KOPT-K1 (cell line): ENCODE results near the gene TM7SF2.

Experiments
- H3K27ac ChIP-seq: fragments of 200-600 bp; sonication (generic); 2 replicates; pipeline ENCODE4 v1.5.1; 2016; ENCODE audit warnings: antibody characterized with exemption, mild to moderate bottlenecking, low read depth, low read length; ENCODE audit not compliant: poor library complexity, severe bottlenecking
- H3K36me3 ChIP-seq: fragments of 200-600 bp; sonication (generic); 2 replicates; pipeline ENCODE4 v1.5.1; 2017; ENCODE audit warnings: antibody characterized with exemption, mild to moderate bottlenecking, low read length, moderate library complexity; ENCODE audit not compliant: insufficient read depth
- H3K9me3 ChIP-seq: fragments of 200-600 bp; sonication (generic); 2 replicates; pipeline ENCODE4 v1.5.1; 2017; ENCODE audit warnings: antibody characterized with exemption, low read length, mild to moderate bottlenecking; ENCODE audit not compliant: insufficient read depth, poor library complexity, severe bottlenecking

The TM7SF2 gene

GRCh38 chr11:65127473-65128181 is 16.0 kb downstream of the TM7SF2 start:
- Histone ChIP-seq H3K36me3 (peaks cover 88% of the 10 kb centered on the region), H3K9me3 (no peaks in the 10 kb centered on the region), H3K27ac (no peak overlapping the region)

DNA sequence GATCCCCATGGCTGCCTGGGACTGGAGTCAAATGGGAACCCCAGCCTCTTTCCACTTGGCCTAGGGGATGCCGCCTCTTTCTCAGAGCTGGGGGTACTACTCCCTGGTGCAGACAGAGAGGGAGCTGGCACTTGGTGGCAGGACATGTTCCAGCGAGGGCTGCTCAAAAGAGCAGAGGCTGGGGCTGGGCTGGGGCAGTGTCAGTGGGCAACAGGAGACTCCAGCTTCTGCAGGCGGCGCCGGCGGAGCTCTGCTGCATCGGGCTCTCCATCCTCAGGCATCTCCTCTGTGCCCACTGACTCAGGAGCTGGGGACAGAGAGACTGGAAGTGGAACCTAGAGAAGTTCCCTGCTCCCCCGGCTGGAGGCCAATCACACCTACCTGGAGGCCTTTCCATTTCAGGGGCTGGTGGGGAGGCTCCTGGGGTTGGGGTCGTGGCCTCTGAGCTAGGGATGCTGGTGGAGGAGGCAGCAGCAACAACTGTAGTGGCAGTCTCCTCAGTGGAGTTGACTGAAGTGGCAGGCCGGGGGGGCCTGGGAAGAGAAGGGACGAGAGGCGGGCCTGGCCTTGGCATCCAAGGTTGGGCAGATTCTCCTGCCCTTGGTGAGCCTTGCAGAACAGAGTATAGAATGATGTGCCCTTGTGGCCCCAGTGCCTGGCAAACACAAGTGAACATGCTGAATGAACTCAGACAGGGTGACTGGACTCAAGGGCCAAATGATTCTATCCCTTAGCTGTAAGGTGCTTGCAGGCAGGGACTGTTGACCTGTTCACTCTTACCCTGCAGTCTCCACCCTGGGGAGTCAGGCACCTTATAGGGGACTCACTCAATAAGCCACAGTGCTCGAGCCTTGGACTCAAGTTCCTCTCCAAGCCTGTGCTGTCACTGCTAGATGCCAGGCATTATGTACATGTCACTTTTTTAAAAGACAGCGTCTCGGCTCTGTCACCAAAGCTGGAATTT is 16.8 kb downstream of the TM7SF2 start:
- no peak overlapping the region for H3K27ac ChIP-seq
- H3K36me3 ChIP-seq = peaks cover 93% of the 10 kb centered on the region
- H3K9me3 ChIP-seq = no peaks in the 10 kb centered on the region

DNA sequence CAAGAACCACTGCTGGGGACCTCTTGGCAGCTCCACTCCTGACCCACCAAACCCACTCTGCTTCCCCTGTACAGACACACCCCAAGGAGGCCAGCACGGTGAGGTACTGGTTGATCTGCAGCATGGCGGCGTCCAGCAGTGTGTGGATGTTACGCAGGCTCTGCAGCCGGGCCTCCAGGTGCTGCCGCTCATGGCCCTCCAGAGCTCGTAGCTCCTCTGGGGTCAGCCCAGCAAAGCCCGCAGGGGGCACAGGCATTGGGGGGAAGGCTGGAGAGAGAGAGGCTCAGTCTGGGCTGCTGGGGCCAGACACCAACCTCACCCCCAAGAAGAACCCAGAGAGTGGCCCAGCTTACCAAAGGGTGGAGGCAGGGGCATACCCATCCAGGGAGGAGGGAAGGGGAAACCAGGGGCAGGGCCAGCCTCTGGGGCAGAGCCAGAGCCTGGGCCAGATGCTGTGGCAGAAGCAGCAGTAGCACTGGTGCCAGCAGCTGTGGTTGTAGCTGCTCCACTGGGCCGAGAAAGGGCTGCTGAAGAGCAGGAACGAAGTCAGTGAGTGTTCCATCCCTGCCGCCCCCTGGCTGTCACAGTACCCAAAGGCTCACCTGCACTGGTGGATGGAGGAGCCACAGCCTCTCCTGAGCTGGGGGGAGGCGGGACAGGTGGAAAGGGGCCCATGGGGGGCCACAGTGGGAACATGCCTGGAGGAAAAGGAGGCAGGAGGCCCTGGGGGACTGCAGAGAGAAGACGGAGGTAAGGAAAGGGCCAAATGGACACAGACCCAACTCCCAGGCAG is 18.2 kb downstream of the TM7SF2 start:
- H3K27ac ChIP-seq = no peak overlapping the region
- H3K9me3 ChIP-seq = no peaks in the 10 kb centered on the region
- H3K36me3 ChIP-seq = peaks cover 82% of the 10 kb centered on the region

DNA sequence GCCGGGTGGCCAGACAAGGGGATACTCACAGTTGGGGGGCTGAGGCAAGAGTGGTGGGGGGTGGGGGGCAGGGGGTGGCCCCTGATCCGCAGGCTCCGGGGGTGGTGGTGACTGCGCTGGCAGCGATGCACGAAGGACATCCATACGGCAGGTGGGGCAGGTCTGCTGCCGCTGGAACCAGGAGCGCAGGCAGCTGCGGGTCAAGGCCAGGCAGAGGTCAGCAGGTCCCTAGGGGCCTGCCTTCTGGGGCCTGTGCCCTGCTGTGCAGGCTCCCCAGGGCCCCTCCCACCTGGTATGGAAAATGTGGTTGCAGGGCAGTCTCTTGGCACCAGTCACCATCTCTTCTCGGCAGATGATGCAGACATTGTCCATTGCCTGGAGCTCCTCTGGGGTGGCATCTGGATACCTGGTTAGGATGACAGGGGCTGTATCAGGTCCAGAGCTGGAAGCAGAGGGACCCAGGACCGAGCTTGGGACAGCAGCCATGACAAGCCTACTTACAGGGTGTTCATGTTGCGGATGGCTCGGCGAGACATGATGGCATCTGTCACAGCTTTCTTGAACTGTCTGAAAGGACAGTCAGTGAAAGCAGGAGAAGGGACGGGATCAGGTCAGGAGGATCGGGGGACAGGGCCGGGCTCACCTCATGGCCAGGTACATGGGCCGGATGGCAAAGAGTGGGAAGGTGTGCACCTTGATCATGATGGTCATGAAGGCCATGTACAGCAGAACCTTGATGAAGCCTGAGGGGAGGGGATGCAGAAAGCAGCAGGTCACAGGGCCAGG is 19.2 kb downstream of the TM7SF2 start:
- Histone ChIP-seq H3K9me3 (no peaks in the 10 kb centered on the region), H3K36me3 (peaks cover 73% of the 10 kb centered on the region), H3K27ac (no peak overlapping the region)

DNA sequence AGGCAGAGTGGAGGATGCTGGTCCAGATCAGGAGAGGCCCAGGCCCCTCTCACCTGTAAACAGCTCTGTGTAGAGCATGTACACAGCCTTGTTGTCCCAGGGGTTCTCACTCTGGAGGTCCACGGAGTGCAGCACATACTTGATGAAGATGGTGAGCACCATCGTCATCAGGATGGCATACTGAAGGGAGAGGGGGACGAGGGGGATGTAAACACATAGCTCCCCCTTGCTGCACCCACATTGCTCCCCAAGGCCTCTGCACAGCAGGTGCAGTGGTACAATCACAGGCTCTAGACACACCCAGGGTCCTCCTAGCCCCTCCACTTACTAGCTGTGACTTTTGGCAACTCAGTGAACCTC is 19.7 kb downstream of the TM7SF2 start:
- Histone ChIP-seq H3K9me3 (no peaks in the 10 kb centered on the region), H3K27ac (no peak overlapping the region), H3K36me3 (peaks cover 67% of the 10 kb centered on the region)

DNA sequence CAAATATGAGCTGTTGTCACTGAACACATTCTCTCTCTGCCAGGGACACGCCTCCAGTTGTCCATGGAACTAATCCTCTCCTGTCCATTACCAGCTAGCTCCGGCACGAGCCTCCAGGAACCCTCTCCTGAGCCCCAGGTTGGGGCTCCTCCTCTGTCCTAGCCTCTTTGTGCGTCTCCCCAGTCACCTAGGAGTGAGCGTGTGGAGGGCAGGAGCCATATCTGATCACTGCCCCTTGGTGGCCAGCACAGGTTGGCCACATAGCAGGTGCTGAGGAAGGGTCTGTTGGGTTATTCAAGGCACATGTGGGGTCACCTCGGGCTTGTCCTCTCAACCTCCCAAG is 20.2 kb downstream of the TM7SF2 start:
- H3K36me3 ChIP-seq = peaks cover 62% of the 10 kb centered on the region
- no peaks in the 10 kb centered on the region for H3K9me3 ChIP-seq
- H3K27ac ChIP-seq = no peak overlapping the region

DNA sequence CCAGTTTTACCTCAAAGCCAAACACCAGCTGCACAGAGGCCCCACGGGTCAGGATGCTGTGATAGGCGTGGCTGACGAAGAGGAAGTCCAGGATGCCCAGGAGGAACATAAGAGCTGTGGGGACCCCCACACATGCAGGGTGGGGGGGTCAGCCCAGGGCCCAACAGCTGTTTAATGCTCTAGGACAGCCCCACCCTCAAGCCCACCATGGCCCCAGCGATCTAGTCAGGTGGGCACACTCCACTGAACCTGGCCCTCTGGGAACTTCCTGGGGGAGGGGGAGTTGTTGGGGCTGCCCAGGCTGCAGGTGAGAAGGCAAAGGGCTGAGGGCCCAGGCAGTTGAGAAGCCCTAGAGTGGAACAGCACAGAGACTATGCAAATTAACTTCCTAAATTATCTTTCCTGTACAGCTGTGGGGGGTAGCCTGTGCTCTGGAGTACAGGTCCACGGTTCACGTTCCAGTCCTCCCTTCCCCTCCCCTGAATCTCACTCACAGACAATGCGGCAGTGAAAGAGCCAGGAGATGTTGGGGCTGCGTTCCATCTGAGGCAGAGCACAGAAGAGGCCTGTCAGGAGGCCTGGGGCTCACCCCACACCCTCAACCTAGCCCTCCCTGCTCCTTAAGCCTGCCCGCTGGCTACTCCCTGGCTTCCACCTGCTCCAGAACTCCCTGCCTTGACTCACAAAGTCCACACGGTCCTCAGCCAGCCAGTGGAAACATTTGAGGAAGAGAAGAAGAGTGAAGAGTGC is 20.7 kb downstream of the TM7SF2 start:
- H3K36me3 ChIP-seq = peaks cover 57% of the 10 kb centered on the region
- H3K27ac ChIP-seq = no peak overlapping the region
- H3K9me3 ChIP-seq = no peaks in the 10 kb centered on the region

GRCh38 chr11:65132988-65133700 is 21.5 kb downstream of the TM7SF2 start:
- Histone ChIP-seq H3K36me3 (peaks cover 49% of the 10 kb centered on the region), H3K27ac (peak overlapping the region; percentile 92), H3K9me3 (no peaks in the 10 kb centered on the region)

- peak overlapping the region; percentile 92 for H3K27ac ChIP-seq
- peaks cover 44% of the 10 kb centered on the region for H3K36me3 ChIP-seq
- no peaks in the 10 kb centered on the region for H3K9me3 ChIP-seq
These were observed 22.1 kb downstream of the TM7SF2 start for GRCh38 chr11:65133724-65134123.

DNA sequence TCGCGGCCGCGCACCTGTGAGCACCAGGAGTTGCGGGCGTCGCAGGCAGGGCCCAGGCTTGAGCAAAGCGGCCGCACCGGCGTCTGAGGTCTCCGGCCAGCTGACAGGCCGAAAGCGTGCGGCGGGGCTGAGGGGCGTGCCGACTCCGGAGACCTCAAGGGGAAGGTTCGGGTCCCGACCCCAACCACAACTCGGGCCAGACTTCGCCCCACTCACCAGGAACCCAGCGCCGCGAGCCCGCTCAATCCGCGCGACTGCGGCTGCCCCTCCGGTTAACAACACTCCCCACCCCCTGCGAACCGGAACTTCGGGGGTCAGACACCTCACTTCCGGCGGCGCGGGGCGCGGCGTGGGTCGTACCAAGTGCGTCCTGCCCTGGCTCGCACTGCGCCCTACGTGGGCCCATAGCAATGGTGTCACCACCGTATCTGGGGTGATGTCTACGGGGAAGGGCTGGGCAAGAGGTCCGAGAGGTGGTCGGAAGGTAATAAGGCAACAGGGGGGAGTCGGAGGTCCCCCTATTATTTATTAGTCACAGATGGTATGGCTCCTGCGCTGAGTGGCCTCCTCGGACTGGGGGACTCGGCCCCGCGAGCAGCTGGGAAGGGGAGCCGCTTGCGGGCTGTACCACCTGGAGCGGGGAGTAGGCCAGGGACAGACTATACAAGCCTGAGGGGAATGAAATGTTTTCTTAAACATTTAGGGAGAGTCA is 22.7 kb downstream of the TM7SF2 start, which contains the start of gene SYVN1:
TSS of gene SYVN1 (minus strand) at position 280 of the 712 bp plus-strand sequence. CDS start 918 bp downstream, outside the sequence.
- Histone ChIP-seq H3K27ac (peak within 1 kb of the TSS; percentile 92), H3K9me3 (no peaks in the 10 kb centered on the region)

GRCh38 chr11:65134952-65135632 is 23.4 kb downstream of the TM7SF2 start:
- Histone ChIP-seq H3K9me3 (no peaks in the 10 kb centered on the region), H3K27ac (peak overlapping the region; percentile 92), H3K36me3 (peaks cover 30% of the 10 kb centered on the region)

More for the DNA sequence above, 22.7 kb downstream of the TM7SF2 start, which contains the start of gene SYVN1:
- H3K36me3 ChIP-seq = peaks cover 37% of the 10 kb centered on the region

- Histone ChIP-seq H3K27ac (peak overlapping the region; percentile 92), H3K36me3 (peaks cover 24% of the 10 kb centered on the region), H3K9me3 (no peaks in the 10 kb centered on the region)
These were observed 24.0 kb downstream of the TM7SF2 start for GRCh38 chr11:65135633-65136145.
